Uterus (tissue), 2 donors: Measurements from ENCODE around the gene AQP3.

ENCODE experiments used
- POLR2A ChIP-seq, 2 donors: fragments of 450-650 bp; IDR thresholded peaks; one replicate each; pipeline ENCODE4 v1.6.1; 2016; ENCODE audit warnings: antibody characterized with exemption in 2 of 2, mild to moderate bottlenecking in 1 of 2, moderate library complexity in 1 of 2
- TF ChIP-seq, protein P1 (sequence below), 4 experiments: fragments of 200-600 bp in 2 of 4; fragments of 450-650 bp in 2 of 4; sonication (generic) in 2 of 4; IDR thresholded peaks; one replicate each; pipeline ENCODE4 v1.5.1; 2016 to 2019; ENCODE audit warnings: antibody characterized with exemption in 4 of 4, mild to moderate bottlenecking in 2 of 4, moderate library complexity in 1 of 4

DNA sequence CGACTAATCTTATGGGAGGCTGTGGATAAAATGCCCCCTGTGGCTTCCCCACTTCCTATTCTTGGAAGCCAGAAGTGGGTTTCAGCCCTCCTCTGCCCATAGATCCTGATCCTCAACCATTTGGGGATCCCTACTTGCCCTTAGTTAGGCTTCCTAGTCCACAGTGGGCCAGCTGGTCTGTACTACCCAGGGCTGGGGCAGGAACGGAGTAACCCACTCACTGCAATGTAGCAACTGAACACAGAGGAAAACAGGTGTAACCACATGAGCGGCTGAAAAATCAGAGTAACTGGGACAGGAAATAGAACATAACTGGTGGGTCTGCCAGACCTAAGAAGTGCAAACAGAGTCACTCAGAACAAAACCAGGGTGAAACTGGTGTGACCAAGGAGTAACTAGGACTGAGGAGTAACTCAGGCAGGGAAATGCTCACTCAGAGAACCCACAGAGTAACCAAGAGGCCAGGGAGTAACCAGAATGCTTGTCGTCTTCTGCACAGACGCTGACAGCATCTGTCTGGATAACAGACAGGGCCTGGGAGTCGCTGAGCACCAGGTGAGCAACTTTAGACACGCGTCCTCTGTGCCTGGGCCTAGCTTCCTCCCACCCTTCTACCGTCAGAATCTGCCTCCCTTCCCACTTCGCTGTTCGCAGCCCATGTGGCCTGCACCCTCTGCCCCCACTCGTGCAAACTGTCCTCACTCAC, 1.0 kb downstream of the AQP3 start:
- TF ChIP-seq, protein P1, sequence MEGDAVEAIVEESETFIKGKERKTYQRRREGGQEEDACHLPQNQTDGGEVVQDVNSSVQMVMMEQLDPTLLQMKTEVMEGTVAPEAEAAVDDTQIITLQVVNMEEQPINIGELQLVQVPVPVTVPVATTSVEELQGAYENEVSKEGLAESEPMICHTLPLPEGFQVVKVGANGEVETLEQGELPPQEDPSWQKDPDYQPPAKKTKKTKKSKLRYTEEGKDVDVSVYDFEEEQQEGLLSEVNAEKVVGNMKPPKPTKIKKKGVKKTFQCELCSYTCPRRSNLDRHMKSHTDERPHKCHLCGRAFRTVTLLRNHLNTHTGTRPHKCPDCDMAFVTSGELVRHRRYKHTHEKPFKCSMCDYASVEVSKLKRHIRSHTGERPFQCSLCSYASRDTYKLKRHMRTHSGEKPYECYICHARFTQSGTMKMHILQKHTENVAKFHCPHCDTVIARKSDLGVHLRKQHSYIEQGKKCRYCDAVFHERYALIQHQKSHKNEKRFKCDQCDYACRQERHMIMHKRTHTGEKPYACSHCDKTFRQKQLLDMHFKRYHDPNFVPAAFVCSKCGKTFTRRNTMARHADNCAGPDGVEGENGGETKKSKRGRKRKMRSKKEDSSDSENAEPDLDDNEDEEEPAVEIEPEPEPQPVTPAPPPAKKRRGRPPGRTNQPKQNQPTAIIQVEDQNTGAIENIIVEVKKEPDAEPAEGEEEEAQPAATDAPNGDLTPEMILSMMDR (IDR thresholded peaks at IDR 0.05): no peak
- TF ChIP-seq POLR2A (IDR thresholded peaks at IDR 0.05): no peak
